GM13977 (cell line): Measurements from ENCODE around the gene MIER1.

Experiments used
- DNase-seq: peaks from one replicate; pipeline ENCODE4 v3.0.0; 2012; ENCODE audit warnings: low spot score
- CTCF ChIP-seq: IDR thresholded peaks from 2 replicates; pipeline ENCODE4 v1.5.1; 2012; ENCODE audit warnings: mild to moderate bottlenecking, control low read depth; ENCODE audit not compliant: insufficient read depth; ENCODE audit errors: extremely low read depth, missing control alignments
- in situ Hi-C: fragments of 300-500 bp; cut with MboI; formaldehyde crosslinking; loops from one replicate; pipeline ENCODE4 v1.12.0; 2022; ENCODE audit warnings: low sequenced_read_pairs, low pct_unique_long_range_greater_than_20kb, mixed read lengths, inconsistent platforms; ENCODE audit not compliant: unreplicated experiment

Gene MIER1

GRCh38 chr1:67020304-67020703 is 95.5 kb downstream of the MIER1 start:
- DNase-seq, result no peak
- in situ Hi-C loops, result loop anchor here (25.0 kb wide), 1 partner anchor 492 kb away; no protein-coding TSS in a partner anchor
- TF ChIP-seq CTCF, result no peak

GRCh38 chr1:67020765-67021164 is 96.0 kb downstream of the MIER1 start:
- in situ Hi-C loops, result loop anchor here (25.0 kb wide), 1 partner anchor 492 kb away; no protein-coding TSS in a partner anchor
- no peak for TF ChIP-seq CTCF
- DNase-seq, result no peak

GRCh38 chr1:67029472-67029871 is 104.7 kb downstream of the MIER1 start:
- in situ Hi-C loops, result no loop called here
- no peak for TF ChIP-seq CTCF
- DNase-seq, result no peak

- DNase-seq, result no peak
- TF ChIP-seq CTCF, result no peak
- in situ Hi-C loops, result no loop called here
These were observed 106.5 kb downstream of the MIER1 start for GRCh38 chr1:67031121-67031858.

GRCh38 chr1:67031859-67032247 is 107.1 kb downstream of the MIER1 start:
- in situ Hi-C loops, result no loop called here
- DNase-seq, result no peak
- TF ChIP-seq CTCF, result no peak
